Measurements from ENCODE around the gene NDFIP1. TPM values are rescaled to one million over a fixed set of nuclear protein-coding genes. Genes with fewer than 3 reads are reported as not detected.

NDFIP1 gene
- total and polyA plus RNA-seq, 2 of the 4 experiments (the other 2 are of a cell fraction): 7.7 to 15.4 TPM

DNA sequence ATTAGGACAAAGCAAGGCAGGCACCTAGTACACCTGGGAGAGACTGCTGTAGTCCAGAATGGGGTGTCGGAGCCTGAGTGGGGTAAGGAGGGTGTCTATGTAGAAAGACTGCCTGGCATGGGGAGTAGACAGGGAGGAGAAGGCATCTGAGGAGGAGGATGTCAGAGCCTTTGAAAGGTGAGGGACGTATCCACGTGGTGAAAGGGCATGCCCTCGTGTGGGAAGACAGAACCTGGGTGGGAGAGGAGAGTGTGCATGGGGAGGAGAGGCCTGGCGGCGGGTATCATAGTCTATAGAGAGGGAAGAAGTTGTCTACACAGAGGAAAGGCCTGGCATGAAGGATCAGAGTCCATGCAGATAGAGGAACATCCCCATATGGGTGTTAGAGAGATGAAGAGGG, 91.8 kb downstream of the NDFIP1 start:
- peaks cover 16% of the 10 kb centered on the region for H3K9me1 ChIP-seq (ENCODE audit: insufficient read depth, low read length)
- DNase-seq (no peak), ATAC-seq (ENCODE audit: low read depth) (no peak)
- H3K14ac ChIP-seq (replicated peaks; ENCODE audit: low read depth, low read length): peak overlapping the region; percentile 23; the same call in 1 of the 2 replicates
- in situ Hi-C loops (cut with MboI; ENCODE audit: low sequenced_read_pairs): no loop called here
- no peaks in the 10 kb centered on the region for H4K20me1 ChIP-seq (ENCODE audit: insufficient read depth, low read length)
- H2AK9ac ChIP-seq (replicated peaks; ENCODE audit: low read depth, low read length, poor library complexity): no peak overlapping the region
- H3K27me3 ChIP-seq (ENCODE audit: control insufficient read depth, insufficient read depth, low read length): no peaks in the 10 kb centered on the region
- peaks cover 3% of the 10 kb centered on the region for H3K4me1 ChIP-seq (ENCODE audit: control insufficient read depth, insufficient read depth, low read length)
- no peak overlapping the region for H3K4me3 ChIP-seq (ENCODE audit: insufficient read depth, low read depth, low read length)
- H3K36me3 ChIP-seq (ENCODE audit: control insufficient read depth, insufficient read depth, low read length): no peaks in the 10 kb centered on the region
- peak overlapping the region; percentile 61 for H3K4ac ChIP-seq (ENCODE audit: low read depth, low read length)
- peaks cover 0 to 3% of the 10 kb centered on the region in 2 experiments; a peak in 1 of 4 replicates for H3K79me1 ChIP-seq (ENCODE audit: low read depth in 1 of 2, low read length in 2 of 2)
- H2BK15ac ChIP-seq (ENCODE audit: low read depth, low read length): peak overlapping the region; percentile 53
- H3K27ac ChIP-seq (ENCODE audit: insufficient read depth, low read length): no peak overlapping the region
- peak overlapping the region; percentile 71 for H4K91ac ChIP-seq (ENCODE audit: insufficient read depth, low read depth, low read length)
- no TSS peak for BruUV-seq (replicated peaks)
- dilution Hi-C loops (cut with HindIII; ENCODE audit: low sequenced_read_pairs, unreplicated experiment): no loop called here
- H2AFZ ChIP-seq (replicated peaks; ENCODE audit: low read length, poor library complexity): no peak overlapping the region
- no peak overlapping the region for H4K5ac ChIP-seq (ENCODE audit: low read depth, low read length)
- H3K18ac ChIP-seq (ENCODE audit: low read depth, low read length): no peak overlapping the region
- no peak overlapping the region for H3K56ac ChIP-seq (ENCODE audit: extremely low read depth, insufficient read depth, low read length)
- TF ChIP-seq, protein P1, sequence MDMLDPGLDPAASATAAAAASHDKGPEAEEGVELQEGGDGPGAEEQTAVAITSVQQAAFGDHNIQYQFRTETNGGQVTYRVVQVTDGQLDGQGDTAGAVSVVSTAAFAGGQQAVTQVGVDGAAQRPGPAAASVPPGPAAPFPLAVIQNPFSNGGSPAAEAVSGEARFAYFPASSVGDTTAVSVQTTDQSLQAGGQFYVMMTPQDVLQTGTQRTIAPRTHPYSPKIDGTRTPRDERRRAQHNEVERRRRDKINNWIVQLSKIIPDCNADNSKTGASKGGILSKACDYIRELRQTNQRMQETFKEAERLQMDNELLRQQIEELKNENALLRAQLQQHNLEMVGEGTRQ (IDR thresholded peaks at IDR 0.05; ENCODE audit: low read depth, low read length): no peak
- TF ChIP-seq RAD21 (IDR thresholded peaks at IDR 0.05; ENCODE audit: low read length): no peak
- TF ChIP-seq NFE2L2 (IDR thresholded peaks at IDR 0.05; ENCODE audit: low read depth, low read length): no peak
- no peak for TF ChIP-seq CEBPB (IDR thresholded peaks at IDR 0.05; ENCODE audit: low read depth, low read length)
- TF ChIP-seq RFX5 (IDR thresholded peaks at IDR 0.05; ENCODE audit: low read depth, low read length): no peak
- no peak for TF ChIP-seq CHD1 (IDR thresholded peaks at IDR 0.05; ENCODE audit: low read depth, low read length)
- TF ChIP-seq, protein P2, sequence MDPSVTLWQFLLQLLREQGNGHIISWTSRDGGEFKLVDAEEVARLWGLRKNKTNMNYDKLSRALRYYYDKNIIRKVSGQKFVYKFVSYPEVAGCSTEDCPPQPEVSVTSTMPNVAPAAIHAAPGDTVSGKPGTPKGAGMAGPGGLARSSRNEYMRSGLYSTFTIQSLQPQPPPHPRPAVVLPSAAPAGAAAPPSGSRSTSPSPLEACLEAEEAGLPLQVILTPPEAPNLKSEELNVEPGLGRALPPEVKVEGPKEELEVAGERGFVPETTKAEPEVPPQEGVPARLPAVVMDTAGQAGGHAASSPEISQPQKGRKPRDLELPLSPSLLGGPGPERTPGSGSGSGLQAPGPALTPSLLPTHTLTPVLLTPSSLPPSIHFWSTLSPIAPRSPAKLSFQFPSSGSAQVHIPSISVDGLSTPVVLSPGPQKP (IDR thresholded peaks at IDR 0.05; ENCODE audit: borderline replicate concordance, low read depth, low read length): no peak
- no peak for TF ChIP-seq FOS (IDR thresholded peaks at IDR 0.05; ENCODE audit: low read depth, low read length)
- no peak for TF ChIP-seq SMC3 (IDR thresholded peaks at IDR 0.05; ENCODE audit: low read depth, low read length)
- no peak for TF ChIP-seq MAZ (IDR thresholded peaks at IDR 0.05; ENCODE audit: borderline replicate concordance, low read depth, low read length)
- TF ChIP-seq RCOR1 (IDR thresholded peaks at IDR 0.05; ENCODE audit: insufficient replicate concordance, low read length): no peak
- no peak for TF ChIP-seq MAFK (IDR thresholded peaks at IDR 0.05; ENCODE audit: low read depth, low read length)
- no peak for TF ChIP-seq POLR2A (IDR thresholded peaks at IDR 0.05; ENCODE audit: low read depth, low read length)
- TF ChIP-seq, protein P3, sequence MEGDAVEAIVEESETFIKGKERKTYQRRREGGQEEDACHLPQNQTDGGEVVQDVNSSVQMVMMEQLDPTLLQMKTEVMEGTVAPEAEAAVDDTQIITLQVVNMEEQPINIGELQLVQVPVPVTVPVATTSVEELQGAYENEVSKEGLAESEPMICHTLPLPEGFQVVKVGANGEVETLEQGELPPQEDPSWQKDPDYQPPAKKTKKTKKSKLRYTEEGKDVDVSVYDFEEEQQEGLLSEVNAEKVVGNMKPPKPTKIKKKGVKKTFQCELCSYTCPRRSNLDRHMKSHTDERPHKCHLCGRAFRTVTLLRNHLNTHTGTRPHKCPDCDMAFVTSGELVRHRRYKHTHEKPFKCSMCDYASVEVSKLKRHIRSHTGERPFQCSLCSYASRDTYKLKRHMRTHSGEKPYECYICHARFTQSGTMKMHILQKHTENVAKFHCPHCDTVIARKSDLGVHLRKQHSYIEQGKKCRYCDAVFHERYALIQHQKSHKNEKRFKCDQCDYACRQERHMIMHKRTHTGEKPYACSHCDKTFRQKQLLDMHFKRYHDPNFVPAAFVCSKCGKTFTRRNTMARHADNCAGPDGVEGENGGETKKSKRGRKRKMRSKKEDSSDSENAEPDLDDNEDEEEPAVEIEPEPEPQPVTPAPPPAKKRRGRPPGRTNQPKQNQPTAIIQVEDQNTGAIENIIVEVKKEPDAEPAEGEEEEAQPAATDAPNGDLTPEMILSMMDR (conservative IDR thresholded peaks at IDR 0.05; ENCODE audit: low read depth, low read length): no peak
- no peak for TF ChIP-seq BHLHE40 (IDR thresholded peaks at IDR 0.05; ENCODE audit: low read depth, low read length)
- no peak for TF ChIP-seq MXI1 (IDR thresholded peaks at IDR 0.05; ENCODE audit: borderline replicate concordance, low read depth, low read length)
- WGBS, 2 experiments (ENCODE audit: extremely low coverage in 2 of 2, insufficient read length in 1 of 2): 54% methylated on average over 5 of the region's 6 CpGs; no CpG with 5 or more reads in 1 of the 2 experiments
- ChIA-PET CTCF (no interaction called here), POLR2A (ENCODE audit: unreplicated experiment) (no interaction called here)
- H2BK20ac ChIP-seq (ENCODE audit: low read depth, low read length): peak overlapping the region; percentile 86
- H3K9ac ChIP-seq (ENCODE audit: low read depth, low read length): no peak overlapping the region
- H4K8ac ChIP-seq (ENCODE audit: low read depth in 2 of 2, low read length in 2 of 2): 0 out of 4 replicates have a peak overlapping the region, but pooled peaks of 1 of the 2 experiments have one; percentile 60
- H3K4me2 ChIP-seq (ENCODE audit: low read depth, low read length): no peak overlapping the region
- H3K23ac ChIP-seq (ENCODE audit: low read depth, low read length): 0 out of 2 replicates have a peak overlapping the region, but pooled peaks have one; percentile 5
- H2BK120ac ChIP-seq (ENCODE audit: low read depth, low read length): peak overlapping the region; percentile 69
- H3K9me3 ChIP-seq (ENCODE audit: control insufficient read depth, insufficient read depth, low read length): no peaks in the 10 kb centered on the region
- no peak overlapping the region for H2BK5ac ChIP-seq (ENCODE audit: low read depth, low read length, poor library complexity, severe bottlenecking)
- peak overlapping the region; percentile 87; the same call in 1 of the 2 replicates for H2AK5ac ChIP-seq (ENCODE audit: low read depth, low read length)
- intact Hi-C loops (cut with micrococcal nuclease): no loop called here
